DMS 273 (cell line): Measurements from ENCODE around the gene CLEC16A.
"Not testable (repeated sequence)": the region's sequence is repeated elsewhere in the genome, so short reads cannot be mapped to it uniquely, and the experiment has no call there.

Experiments used
- DNase-seq: peaks from one replicate; lab custom pipeline; 2025; ENCODE audit not compliant: unreplicated experiment; lab: John Stamatoyannopoulos, UW

The CLEC16A gene

DNA sequence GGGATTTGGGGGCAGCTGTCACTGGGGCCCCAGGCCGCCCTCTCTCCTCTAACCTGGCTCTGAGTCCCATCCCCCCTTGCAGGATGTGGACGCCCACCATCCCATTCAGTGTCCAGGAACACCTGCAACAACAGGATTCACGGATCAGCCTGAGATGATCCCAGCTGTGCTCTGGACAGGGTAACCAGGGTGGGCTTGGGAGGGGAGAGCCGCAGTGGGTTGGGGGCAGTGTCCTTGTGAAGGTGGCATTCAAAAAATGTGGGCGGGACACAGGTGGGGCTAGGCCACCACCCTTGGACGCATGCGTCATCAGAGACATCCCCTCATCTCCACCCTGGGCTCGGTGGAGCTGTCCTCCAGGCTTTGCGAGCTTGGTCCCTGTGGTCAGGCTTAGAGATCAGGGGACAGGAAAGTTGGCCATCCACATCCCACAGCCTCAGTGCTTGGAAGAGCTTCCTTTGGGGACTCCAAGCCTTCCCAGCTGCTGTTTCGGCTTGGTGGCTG is 21.2 kb upstream of the CLEC16A start:
- DNase-seq: no peak

DNA sequence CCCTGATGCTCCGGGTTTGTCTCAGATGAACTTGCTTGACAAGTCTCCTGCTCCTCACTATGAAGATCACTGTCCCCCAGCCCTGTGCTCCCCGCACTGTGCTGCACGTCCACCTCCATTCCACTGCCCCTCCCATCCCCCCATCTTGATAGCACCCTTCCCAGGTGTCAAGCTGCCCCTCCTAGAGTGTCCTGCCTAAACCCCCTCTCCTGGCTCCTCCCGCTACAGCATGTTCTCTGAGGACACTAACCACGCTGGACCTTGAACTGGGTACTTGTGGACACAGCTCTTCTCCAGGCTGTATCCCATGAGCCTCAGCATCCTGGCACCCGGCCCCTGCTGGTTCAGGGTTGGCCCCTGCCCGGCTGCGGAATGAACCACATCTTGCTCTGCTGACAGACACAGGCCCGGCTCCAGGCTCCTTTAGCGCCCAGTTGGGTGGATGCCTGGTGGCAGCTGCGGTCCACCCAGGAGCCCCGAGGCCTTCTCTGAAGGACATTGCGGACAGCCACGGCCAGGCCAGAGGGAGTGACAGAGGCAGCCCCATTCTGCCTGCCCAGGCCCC is 20.6 kb upstream of the CLEC16A start:
- no peak for DNase-seq

GRCh38 chr16:10925285-10925684 is 19.1 kb upstream of the CLEC16A start:
- not testable (repeated sequence) for DNase-seq

DNA sequence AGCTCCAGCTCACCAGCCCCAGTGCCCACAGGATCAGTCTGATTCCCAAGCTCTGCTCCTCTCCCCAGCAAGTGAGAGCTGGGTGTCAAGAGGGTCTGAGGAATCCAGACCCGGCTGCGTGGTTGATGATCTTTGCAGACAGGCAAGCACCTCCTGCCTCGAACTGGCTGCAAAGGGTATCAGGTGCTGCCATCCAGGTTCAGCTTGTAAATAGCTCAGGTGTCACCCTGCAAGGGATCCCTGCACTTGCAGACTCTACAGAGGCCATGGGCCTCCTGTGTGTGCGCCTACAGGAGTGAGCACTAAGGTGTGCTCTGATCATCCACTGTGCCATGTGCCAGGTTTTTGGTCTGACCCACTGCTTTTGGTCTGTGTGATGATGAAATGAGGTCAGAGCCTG is 18.3 kb upstream of the CLEC16A start:
- DNase-seq: no peak

DNA sequence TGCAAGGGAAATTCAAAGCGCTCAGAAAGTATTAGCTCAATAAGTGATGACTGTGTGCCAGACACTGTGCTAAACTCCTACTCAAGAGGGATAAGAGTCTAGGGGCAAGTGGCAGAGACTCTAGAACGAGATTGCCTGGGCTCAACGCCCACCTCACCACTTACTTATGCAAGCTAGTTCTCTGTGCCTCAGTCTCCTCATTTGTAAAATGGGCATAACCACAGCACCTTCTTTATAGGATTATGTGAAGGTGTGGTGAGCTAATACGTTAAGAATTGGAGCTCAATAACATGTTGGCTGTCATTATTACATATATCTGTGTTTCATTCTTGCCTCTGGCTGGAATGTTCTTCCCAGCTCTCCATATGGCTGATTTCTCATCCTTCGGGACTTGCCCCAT is 17.5 kb upstream of the CLEC16A start:
- no peak for DNase-seq

GRCh38 chr16:10927497-10928112 is 16.8 kb upstream of the CLEC16A start:
- DNase-seq: no peak

- not testable (repeated sequence) for DNase-seq
Measured at GRCh38 chr16:10929097-10929496, 15.3 kb upstream of the CLEC16A start.

DNA sequence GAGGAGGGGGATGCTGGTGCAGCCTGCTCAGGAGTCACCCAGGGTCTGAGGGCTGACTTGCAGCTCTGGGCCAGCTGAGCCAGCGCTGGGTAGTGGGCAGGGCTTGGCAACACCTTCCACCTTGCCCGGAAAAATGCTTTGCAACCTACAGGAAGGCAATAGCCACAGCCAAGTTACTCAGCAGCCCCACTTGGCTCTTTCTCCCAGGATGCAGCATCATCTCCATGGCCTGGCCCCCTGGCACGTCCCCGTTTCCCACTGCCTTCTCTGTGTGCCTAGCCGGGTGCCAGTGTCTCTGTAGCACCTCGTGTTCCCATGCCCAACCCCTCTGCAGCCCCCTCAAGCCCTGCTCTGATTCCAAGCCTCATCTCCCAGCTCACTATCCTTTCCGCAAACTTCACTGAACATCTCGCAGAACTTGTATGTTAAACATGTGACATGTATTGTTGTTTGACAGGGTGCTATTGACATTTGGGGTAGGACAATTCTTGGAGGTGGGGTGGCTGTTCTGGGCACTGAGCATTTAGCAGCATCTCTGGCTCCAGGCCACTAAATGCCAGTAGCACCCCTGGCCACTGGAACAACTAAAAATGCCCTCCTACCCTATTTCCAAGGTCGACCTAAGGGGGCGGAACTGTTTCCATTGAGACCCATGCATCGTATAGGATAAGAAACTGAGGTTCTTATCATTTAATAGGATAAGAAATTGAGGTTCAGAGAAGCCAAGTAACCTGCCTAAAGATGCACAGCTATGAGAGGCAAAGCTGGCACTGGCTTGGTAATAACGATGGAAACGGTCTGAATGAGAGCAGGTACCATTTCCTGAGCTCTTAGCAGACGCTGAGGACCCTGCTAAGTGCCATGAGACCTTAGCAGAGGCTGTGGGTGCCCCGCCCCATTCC is 14.3 kb upstream of the CLEC16A start:
- DNase-seq: no peak

GRCh38 chr16:10930755-10931093 is 13.6 kb upstream of the CLEC16A start:
- no peak for DNase-seq

GRCh38 chr16:10931134-10931533 is 13.2 kb upstream of the CLEC16A start:
- no peak for DNase-seq

DNA sequence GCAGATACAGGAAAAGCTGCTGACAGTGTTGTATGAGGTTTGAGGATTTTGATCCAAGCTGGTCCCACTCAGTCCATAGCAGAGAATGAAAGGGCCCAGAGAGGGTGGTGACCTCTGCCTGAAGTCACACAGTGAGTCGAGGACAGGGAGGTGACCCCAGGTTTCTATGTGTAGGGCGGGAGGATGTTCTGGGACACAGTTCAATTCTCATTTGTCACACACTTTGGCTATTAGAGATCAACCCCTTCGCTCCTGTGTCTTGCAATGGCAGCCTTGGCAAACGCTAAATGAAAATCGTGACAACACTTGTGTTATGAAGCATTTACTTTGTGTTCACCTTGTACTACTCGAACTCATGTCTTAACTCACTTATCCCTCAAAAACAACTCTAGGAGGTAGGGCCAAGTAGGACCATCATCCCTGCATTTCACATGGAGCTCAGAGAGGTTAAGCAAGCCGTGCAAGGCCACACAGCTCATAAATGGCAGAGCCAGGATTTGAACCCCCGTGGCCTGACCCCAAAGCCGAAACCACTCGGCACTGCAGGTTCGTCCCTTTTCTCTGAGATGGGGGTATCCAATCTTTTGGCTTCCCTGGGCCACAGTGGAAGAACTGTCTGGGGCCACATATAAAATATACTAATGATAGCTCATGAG is 12.3 kb upstream of the CLEC16A start:
- DNase-seq: no peak

DNA sequence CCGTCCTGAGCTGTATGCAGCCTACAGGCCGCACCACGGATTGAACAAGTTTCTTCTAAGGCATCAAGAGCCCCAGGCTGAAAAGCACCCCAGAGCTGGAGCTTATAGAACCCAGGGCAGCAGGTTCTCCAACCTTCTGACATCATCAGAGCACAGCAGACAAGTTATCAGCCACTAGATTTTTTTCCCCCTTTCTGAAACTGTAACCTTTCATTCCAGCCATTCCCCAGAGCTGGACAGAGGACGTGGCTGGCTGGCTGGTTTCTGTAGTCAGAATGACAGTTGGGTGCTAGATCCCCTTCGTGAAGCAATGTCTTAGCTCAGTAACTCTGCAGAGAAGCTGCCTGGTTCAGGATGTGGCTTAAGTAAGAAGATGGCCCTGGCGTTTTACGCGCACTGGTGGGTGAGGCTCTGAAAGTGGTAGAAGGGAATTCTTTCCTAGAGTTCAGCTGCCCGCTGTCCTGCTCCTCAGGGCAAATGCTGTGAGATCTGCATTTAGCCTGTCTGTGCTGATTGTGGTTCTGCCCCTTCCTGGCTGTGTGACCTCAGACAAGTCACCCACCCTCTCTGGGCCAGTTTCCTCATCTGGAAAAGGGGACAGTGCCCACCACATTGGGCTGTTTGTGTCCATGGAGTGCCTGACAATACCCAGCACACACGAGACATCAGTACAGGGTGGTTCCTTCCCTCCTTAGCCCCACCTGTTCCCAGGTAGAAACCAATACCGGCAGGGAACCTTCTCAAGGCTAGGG is 11.2 kb upstream of the CLEC16A start:
- DNase-seq: no peak

- DNase-seq: no peak
Measured at GRCh38 chr16:10933865-10934264, 10.5 kb upstream of the CLEC16A start.

GRCh38 chr16:10934325-10935107 is 9.8 kb upstream of the CLEC16A start:
- DNase-seq: peak; percentile 61

- peak; percentile 59 for DNase-seq
Measured at GRCh38 chr16:10935226-10935915, 9.0 kb upstream of the CLEC16A start.

GRCh38 chr16:10936272-10936984 is 7.9 kb upstream of the CLEC16A start:
- DNase-seq: no peak

DNA sequence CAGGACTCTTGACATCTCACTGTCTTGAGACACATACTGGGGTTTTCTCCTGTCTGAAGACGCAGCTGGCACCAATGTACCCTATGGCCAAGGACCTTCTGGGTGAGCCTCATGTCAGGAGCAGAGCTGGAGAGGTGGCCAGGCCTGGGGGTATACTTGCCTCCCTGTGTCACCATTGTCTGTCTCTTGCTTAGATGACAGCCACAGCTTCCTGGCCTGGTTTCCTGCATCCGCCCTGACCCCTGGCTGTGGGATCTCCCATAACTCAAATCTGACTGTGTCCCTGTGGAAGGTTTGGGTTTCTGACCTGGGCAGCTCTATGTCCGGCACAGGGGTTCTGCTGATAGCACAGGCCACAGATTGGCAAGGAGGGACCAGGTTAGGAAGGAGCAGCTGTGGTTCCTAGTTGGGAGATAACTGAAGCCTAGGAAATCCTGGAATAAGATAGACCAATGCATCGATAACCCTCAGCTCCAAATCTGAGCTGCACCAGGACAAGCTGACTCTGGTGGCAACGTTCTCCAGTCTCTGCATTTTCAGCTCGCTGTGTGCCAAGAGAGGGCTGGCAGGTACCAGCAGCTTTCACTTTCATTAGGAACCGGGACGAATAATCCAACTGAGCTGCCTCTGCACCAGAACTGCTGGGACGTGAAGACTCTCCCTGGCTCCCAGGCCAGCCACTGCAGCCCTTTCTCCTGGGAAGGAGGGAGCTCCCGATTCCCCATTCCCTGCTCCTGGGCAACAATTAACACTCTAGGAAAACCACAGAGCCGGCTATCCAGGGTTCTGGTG is 7.1 kb upstream of the CLEC16A start:
- DNase-seq: peak; percentile 15

DNA sequence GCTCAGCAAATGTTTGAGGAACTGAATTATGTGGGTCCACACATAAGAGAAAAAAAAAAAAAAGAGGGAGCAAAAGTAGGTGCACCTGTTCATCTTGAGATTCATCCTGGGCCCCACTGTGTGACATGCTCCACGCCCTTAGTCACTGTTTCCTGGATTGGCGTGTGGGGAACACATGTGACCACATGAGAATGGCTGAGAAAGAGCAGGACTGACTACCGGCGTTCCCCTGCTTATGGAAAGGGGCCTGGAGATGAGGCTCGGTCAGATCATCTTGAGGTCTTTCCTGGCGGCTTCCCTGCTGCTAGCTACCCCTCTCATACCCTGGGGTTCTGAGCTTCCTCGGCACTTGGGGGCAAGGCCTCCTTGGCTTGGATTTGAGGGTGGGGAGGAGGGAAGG is 6.0 kb upstream of the CLEC16A start:
- DNase-seq: no peak
